ENCODE measurements around the gene ADAMTS8. TPM values are rescaled to one million over a fixed set of nuclear protein-coding genes. Genes with fewer than 3 reads are reported as not detected.

Gene ADAMTS8
- total RNA-seq, 2 donors from 2014 or later, result 0.82 to 1.7 TPM

GRCh38 chr11:130358398-130358797 lies 70.0 kb downstream of the ADAMTS8 start:
- DNase-seq (ENCODE audit: low spot score), result no peak
- Histone ChIP-seq H3K9me3 (no peaks in the 10 kb centered on the region), H3K36me3 (no peaks in the 10 kb centered on the region), H3K4me1 (replicated peaks) (no peaks in the 10 kb centered on the region), H3K4me3 (no peak overlapping the region), H3K27me3 (replicated peaks; ENCODE audit: insufficient read depth) (no peaks in the 10 kb centered on the region), H3K27ac (no peak overlapping the region)
- TF ChIP-seq CTCF (IDR thresholded peaks at IDR 0.05) (no peak), POLR2AphosphoS5 (IDR thresholded peaks at IDR 0.05) (no peak), POLR2A (IDR thresholded peaks at IDR 0.05) (no peak)
- intact Hi-C loops (cut with DNase I), result no loop called here

Other genes starting within 250 kb of the ADAMTS8 start
- 10 to 100 TPM; 35.9 to 80.3 TPM for gene ZBTB44, start 113.7 kb downstream of the ADAMTS8 start, total RNA-seq
- 1 to 10 TPM in 1 of 2 donors, under 1 TPM in 1; 0.59 to 1.5 TPM for gene ADAMTS15, start 20.0 kb upstream of the ADAMTS8 start, total RNA-seq